Subcutaneous abdominal adipose tissue (tissue), 5 donors: Measurements from ENCODE around the gene SGCD.

Source experiments
- H3K27ac ChIP-seq: one replicate; pipeline ENCODE4 v1.7.0; 2013; ENCODE audit warnings: low read depth, mild to moderate bottlenecking, inconsistent platforms, low read length, moderate library complexity
- H3K27me3 ChIP-seq, 5 donors: one replicate each; pipeline ENCODE4 v1.7.0; 2013; ENCODE audit warnings: low read length in 5 of 5, inconsistent platforms in 1 of 5; ENCODE audit not compliant: control insufficient read depth in 5 of 5, insufficient read depth in 4 of 5
- H3K36me3 ChIP-seq, 5 donors: one replicate each; pipeline ENCODE4 v1.7.0; 2013; ENCODE audit warnings: low read length in 5 of 5; ENCODE audit not compliant: control insufficient read depth in 5 of 5, insufficient read depth in 5 of 5
- H3K4me1 ChIP-seq, 5 donors: one replicate each; pipeline ENCODE4 v1.7.0; 2013; ENCODE audit warnings: low read length in 5 of 5, mild to moderate bottlenecking in 3 of 5, moderate library complexity in 1 of 5; ENCODE audit not compliant: control insufficient read depth in 5 of 5, insufficient read depth in 5 of 5
- H3K4me3 ChIP-seq, 5 donors: one replicate each; pipeline ENCODE4 v1.7.0; 2013; ENCODE audit warnings: low read length in 5 of 5, low read depth in 1 of 5
- H3K9ac ChIP-seq, 5 donors: one replicate each; pipeline ENCODE4 v1.7.0; 2013; ENCODE audit warnings: low read length in 5 of 5, mild to moderate bottlenecking in 4 of 5, moderate library complexity in 3 of 5
- H3K9me3 ChIP-seq, 5 donors: one replicate each; pipeline ENCODE4 v1.7.0; 2013; ENCODE audit warnings: low read length in 5 of 5; ENCODE audit not compliant: control insufficient read depth in 5 of 5
- donor health status: healthy.
- donor health status: healthy.
- donor health status: healthy.
- donor health status: healthy.
- donor health status: healthy.

SGCD gene

DNA sequence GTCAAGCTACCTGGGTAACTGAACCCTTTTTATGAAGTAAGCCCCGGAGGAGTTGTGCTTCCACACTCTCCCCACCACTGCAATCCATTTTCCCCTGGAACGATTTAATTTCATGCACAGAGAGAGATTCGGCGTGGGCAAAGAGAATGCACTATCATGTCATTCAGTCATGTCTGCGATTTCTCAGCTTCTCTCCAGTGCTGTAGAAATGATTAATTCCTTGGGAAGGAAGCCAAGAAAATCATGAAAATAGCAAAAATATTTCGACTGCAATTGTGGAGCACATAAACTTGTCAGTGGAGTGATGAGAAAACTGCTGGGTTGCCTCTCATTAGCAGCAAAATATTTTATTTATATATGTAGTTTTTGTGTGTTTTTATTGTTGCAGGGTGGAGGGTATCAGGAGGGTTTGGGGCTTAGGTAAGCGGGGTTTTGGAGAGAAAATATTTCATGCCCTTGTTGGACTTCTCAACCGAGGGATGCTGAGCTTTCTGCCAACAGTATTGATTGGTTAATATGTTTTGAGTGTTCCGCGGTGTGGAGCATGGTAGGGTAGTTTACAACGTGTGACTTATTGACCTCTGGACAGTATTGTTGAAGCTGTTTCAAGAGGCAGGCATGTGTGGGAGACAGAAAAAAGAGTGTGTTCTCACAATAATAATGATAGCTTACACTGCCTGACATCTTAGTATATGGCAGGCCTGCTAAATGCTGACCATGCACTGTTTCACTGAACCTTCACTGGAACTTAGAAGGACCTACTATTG, 69.3 kb downstream of the SGCD start:
- H3K4me1 ChIP-seq = peaks cover 3 to 26% (median 21%) of the 10 kb centered on the region in 5 donors
- no peak overlapping the region for H3K9ac ChIP-seq
- H3K4me3 ChIP-seq = no peak overlapping the region
- no peak overlapping the region for H3K27ac ChIP-seq
- H3K36me3 ChIP-seq = no peaks in the 10 kb centered on the region
- H3K9me3 ChIP-seq = peaks cover 0 to 2% (median 0%) of the 10 kb centered on the region in 5 donors
- no peaks in the 10 kb centered on the region for H3K27me3 ChIP-seq

DNA sequence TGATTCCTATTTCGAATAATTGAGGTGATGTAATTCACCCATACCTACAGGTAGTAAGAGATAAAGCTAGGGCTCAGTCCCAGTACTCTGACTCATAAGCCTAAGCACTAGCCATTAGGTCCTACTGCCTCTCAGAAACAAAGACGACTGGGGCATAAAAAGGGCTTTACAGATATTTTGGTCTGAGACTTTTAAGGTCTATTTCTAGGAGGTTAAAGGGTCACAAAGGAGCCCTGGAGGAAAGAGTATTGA, 69.8 kb downstream of the SGCD start:
- no peaks in the 10 kb centered on the region for H3K36me3 ChIP-seq
- H3K9ac ChIP-seq = no peak overlapping the region
- H3K9me3 ChIP-seq = peaks cover 0 to 2% (median 0%) of the 10 kb centered on the region in 5 donors
- peaks cover 3 to 26% (median 21%) of the 10 kb centered on the region in 5 donors for H3K4me1 ChIP-seq
- H3K27me3 ChIP-seq = no peaks in the 10 kb centered on the region
- no peak overlapping the region for H3K4me3 ChIP-seq
- H3K27ac ChIP-seq = no peak overlapping the region

DNA sequence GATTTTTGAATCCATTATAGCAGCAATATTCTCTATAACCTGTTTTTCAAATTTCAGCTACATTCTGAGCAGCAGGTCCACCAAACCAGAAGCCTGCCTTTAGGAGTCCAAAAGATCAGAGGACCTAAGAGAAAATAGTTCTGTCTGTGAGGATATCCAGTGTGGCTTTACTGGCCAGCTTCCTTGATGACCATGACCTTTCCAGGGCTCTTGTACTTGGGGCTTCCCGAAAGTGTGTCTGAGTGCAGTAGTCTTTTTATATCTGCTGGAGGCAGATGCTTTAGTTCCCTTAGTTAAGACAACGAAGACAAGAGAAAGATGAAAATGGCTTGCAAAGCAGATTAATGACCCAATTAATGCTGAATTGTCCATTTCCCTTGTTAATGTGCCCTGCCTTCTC, 72.4 kb downstream of the SGCD start:
- no peaks in the 10 kb centered on the region for H3K36me3 ChIP-seq
- no peaks in the 10 kb centered on the region for H3K9me3 ChIP-seq
- peaks cover 3 to 23% (median 21%) of the 10 kb centered on the region in 5 donors for H3K4me1 ChIP-seq
- H3K4me3 ChIP-seq = no peak overlapping the region
- H3K27ac ChIP-seq = no peak overlapping the region
- no peaks in the 10 kb centered on the region for H3K27me3 ChIP-seq
- no peak overlapping the region for H3K9ac ChIP-seq

DNA sequence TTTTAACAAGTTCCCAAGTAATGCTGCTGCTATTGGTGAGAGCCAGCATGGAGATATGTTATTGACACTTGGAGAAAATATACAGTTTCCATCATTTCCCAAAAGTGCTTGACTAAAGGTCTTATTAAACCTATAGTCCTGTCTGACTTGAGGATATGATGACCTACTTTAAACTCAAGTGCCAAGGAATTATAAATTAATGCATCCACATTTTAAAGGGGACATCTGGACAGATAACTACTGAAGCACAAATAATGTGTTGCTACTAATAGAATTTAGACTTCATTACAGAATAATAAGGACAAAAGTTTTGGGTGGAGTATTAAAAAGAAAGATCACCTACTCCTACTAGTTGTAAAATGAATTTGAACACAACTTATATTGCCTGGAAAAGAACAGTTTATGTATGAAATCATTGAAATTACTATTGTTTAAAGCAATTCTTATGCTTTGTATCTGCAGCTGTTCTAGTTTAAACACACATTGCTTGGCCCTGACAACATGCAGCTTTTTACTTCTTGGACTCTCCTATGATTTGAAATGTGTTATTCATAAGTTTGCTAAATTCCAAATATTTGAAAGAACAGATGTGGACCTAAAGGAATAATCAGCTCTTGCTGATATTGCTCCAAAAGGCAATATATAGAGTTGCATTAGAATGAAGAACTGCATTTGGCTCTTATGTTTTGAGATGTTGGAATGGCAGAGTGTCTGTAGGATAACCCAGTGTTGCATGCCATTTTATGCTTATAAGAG, 73.4 kb downstream of the SGCD start:
- H3K4me1 ChIP-seq = peaks cover 0 to 14% (median 12%) of the 10 kb centered on the region in 5 donors
- H3K9ac ChIP-seq = no peak overlapping the region
- no peaks in the 10 kb centered on the region for H3K9me3 ChIP-seq
- no peak overlapping the region for H3K4me3 ChIP-seq
- H3K27me3 ChIP-seq = no peaks in the 10 kb centered on the region
- H3K27ac ChIP-seq = no peak overlapping the region
- H3K36me3 ChIP-seq = no peaks in the 10 kb centered on the region

DNA sequence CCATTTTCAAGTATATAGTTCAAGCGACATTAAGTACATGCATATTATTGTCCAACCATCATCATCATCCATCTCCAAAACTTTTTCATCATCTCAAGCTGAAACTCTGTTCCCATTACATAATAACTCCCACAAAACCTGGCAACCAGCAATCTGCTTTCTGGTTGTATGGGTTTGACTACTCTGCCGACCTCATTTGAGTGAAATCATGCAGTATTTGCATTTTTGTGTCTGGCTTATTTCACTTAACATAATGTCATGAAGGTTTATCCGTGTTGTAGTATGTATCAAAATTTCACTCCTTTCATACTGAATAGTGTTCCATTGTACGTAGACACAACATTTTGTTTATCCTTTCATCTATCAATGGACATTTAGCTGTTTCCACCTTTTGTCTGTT, 74.8 kb downstream of the SGCD start:
- Histone ChIP-seq H3K4me3 (no peak overlapping the region), H3K9me3 (no peaks in the 10 kb centered on the region), H3K27me3 (no peaks in the 10 kb centered on the region), H3K4me1 (no peaks in the 10 kb centered on the region), H3K27ac (no peak overlapping the region), H3K9ac (no peak overlapping the region), H3K36me3 (no peaks in the 10 kb centered on the region)

DNA sequence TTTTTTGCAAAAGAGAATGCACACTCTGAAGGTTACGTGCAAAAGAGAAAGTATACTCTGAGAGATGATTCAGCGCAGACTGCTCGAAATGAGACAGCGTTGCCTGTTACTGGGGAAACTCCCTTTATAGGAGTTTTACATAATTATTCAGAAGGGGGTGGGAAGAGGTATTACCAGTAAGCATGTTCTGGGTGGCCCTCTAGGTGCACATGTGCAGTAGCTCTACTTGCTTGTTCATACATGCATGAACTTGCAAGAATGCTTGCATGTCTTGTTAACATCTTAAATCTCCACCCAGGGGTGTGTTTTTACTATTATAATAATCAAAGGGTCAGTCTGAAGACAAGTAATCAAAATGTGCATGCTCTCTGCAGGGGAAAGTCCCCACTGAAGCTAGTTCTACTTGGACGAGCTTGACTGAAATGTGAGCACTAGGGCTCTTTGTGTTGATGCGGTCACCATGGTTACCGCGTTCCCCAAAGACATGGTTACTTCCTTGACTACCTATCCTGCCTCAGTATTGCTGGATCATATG, 75.5 kb downstream of the SGCD start:
- no peaks in the 10 kb centered on the region for H3K9me3 ChIP-seq
- no peak overlapping the region for H3K4me3 ChIP-seq
- H3K27ac ChIP-seq = no peak overlapping the region
- H3K27me3 ChIP-seq = no peaks in the 10 kb centered on the region
- H3K9ac ChIP-seq = no peak overlapping the region
- H3K4me1 ChIP-seq = no peaks in the 10 kb centered on the region
- no peaks in the 10 kb centered on the region for H3K36me3 ChIP-seq

DNA sequence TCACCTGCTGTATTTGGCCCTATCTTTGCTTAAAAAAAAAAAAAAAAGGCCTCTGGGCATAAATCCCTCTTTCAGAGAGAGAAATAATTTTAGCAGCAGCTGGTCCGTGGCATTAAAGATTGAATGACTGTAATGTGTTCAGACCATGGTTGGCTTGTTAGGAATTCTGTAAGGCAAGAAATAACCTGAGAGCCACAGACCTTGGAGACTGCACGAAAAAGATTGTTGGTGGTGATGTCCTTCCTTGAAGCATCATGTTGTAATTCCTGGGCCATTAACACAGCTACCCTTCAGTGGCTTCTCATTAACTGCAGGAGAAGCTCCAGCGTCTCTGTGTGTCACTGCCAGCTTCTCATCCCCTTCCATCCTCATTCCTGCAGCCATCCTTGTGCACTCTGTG, 79.0 kb downstream of the SGCD start:
- Histone ChIP-seq H3K4me3 (no peak overlapping the region), H3K27ac (no peak overlapping the region), H3K27me3 (no peaks in the 10 kb centered on the region), H3K9me3 (no peaks in the 10 kb centered on the region), H3K9ac (no peak overlapping the region), H3K4me1 (peaks cover 0 to under 1% (median 0%) of the 10 kb centered on the region in 5 donors), H3K36me3 (no peaks in the 10 kb centered on the region)

DNA sequence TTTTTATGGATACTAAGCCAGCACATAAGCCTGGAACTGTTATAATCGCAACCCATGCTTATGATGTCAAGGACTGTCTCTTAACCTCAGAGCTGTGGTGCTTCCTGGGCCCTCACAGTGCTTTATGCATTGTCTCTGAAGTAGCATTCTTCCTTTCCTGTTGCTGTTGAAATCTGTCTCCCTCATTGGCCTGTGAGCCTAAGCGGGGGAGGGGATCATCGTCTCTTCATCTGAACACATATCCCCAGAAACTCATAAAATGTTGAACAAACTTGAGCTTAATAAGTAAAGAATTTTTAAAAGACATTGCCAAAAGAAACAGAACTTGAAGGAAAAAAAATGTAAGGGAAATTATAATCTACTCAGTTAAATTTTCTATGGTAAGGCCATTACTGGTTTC, 80.3 kb downstream of the SGCD start:
- Histone ChIP-seq H3K27me3 (no peaks in the 10 kb centered on the region), H3K9ac (no peak overlapping the region), H3K36me3 (no peaks in the 10 kb centered on the region), H3K4me3 (no peak overlapping the region), H3K4me1 (peaks cover 0 to 8% (median 0%) of the 10 kb centered on the region in 5 donors), H3K9me3 (no peaks in the 10 kb centered on the region), H3K27ac (no peak overlapping the region)

- no peaks in the 10 kb centered on the region for H3K36me3 ChIP-seq
- no peak overlapping the region for H3K27ac ChIP-seq
- H3K4me3 ChIP-seq = no peak overlapping the region
- H3K9me3 ChIP-seq = no peaks in the 10 kb centered on the region
- H3K4me1 ChIP-seq = peaks cover 0 to 8% (median 0%) of the 10 kb centered on the region in 5 donors
- H3K9ac ChIP-seq = no peak overlapping the region
- H3K27me3 ChIP-seq = no peaks in the 10 kb centered on the region
Observed at GRCh38 chr5:156409834-156410233, 82.9 kb downstream of the SGCD start.

GRCh38 chr5:156411185-156411613, 84.2 kb downstream of the SGCD start:
- Histone ChIP-seq H3K36me3 (no peaks in the 10 kb centered on the region), H3K9ac (no peak overlapping the region), H3K4me3 (peak overlapping the region in 1 of 5 donors; percentile 15), H3K9me3 (no peaks in the 10 kb centered on the region), H3K4me1 (peaks cover 0 to 8% (median 0%) of the 10 kb centered on the region in 5 donors), H3K27me3 (no peaks in the 10 kb centered on the region), H3K27ac (no peak overlapping the region)
